Thyroid gland (tissue), 4 donors: Measurements from ENCODE around the gene HOOK1.

Source experiments
- CTCF ChIP-seq, 6 experiments: fragments of 200-600 bp in 3 of 6; fragments of 450-650 bp in 3 of 6; sonication (generic) in 3 of 6; IDR thresholded peaks; one replicate each; pipeline ENCODE4 v1.5.1; 2016 to 2019; ENCODE audit warnings: antibody characterized with exemption in 6 of 6, mild to moderate bottlenecking in 2 of 6, inconsistent platforms in 1 of 6, moderate library complexity in 1 of 6
- POLR2A ChIP-seq, 2 donors: fragments of 450-650 bp; IDR thresholded peaks; one replicate each; pipeline ENCODE4 v1.6.1; 2017; ENCODE audit warnings: antibody characterized with exemption in 2 of 2, mild to moderate bottlenecking in 2 of 2, moderate library complexity in 1 of 2

- TF ChIP-seq CTCF (IDR thresholded peaks at IDR 0.05) (no peak), POLR2A (IDR thresholded peaks at IDR 0.05) (no peak)
Measured at GRCh38 chr1:59831529-59831928, 16.8 kb downstream of the HOOK1 start.
